A673 (cell line): ENCODE results near the gene EPHA8. TPM values are rescaled to one million over a fixed set of nuclear protein-coding genes. Genes with fewer than 3 reads are reported as not detected.

Source experiments
- BruUV-seq: library from RNA; stranded (reverse); fragments of 400-500 nt; replicated peaks from 2 replicates; lab custom pipeline; 2021; lab: Mats Ljungman, UMichigan
- CTCF ChIA-PET: fragments of 300-600 bp; sonication (Branson Sonifier 250); formaldehyde crosslinking; loops from one replicate; lab custom pipeline; 2022; ENCODE audit warnings: antibody characterized with exemption; lab: Charles Lee
- POLR2A ChIA-PET: fragments of 300-600 bp; sonication (Branson Sonifier 250); formaldehyde crosslinking; loops from one replicate; lab custom pipeline; 2022; ENCODE audit warnings: antibody characterized with exemption; ENCODE audit not compliant: low non-redundant PET; lab: Charles Lee
- DNase-seq: peaks from one replicate; pipeline ENCODE4 v3.0.0-alpha.2; 2015; ENCODE audit warnings: low spot score
- H3K27ac ChIP-seq: fragments of 200-600 bp; sonication (generic); 2 replicates; pipeline ENCODE4 v1.5.1; 2016; ENCODE audit warnings: mixed run types, low read depth, mild to moderate bottlenecking, mixed read lengths, antibody characterized with exemption, low read length; ENCODE audit not compliant: poor library complexity, severe bottlenecking
- H3K27me3 ChIP-seq: fragments of 200-600 bp; sonication (generic); replicated peaks from 2 replicates; pipeline ENCODE4 v1.6.1; 2017; ENCODE audit warnings: mixed run types, low read depth, mild to moderate bottlenecking, mixed read lengths, antibody characterized with exemption, low read length; ENCODE audit not compliant: insufficient read depth, poor library complexity
- H3K36me3 ChIP-seq: fragments of 200-600 bp; sonication (generic); 2 replicates; pipeline ENCODE4 v1.6.1; 2016; ENCODE audit warnings: mixed run types, mild to moderate bottlenecking, mixed read lengths, antibody characterized with exemption, low read length; ENCODE audit not compliant: insufficient read depth, poor library complexity, severe bottlenecking
- H3K4me1 ChIP-seq: fragments of 200-600 bp; sonication (generic); 2 replicates; pipeline ENCODE4 v1.6.1; 2017; ENCODE audit warnings: mixed run types, mild to moderate bottlenecking, mixed read lengths, antibody characterized with exemption, low read length; ENCODE audit not compliant: insufficient read depth, poor library complexity, severe bottlenecking
- H3K4me3 ChIP-seq: fragments of 200-600 bp; sonication (generic); 2 replicates; pipeline ENCODE4 v1.5.1; 2016; ENCODE audit warnings: low read depth, mixed run types, mild to moderate bottlenecking, mixed read lengths, low read length; ENCODE audit not compliant: poor library complexity, severe bottlenecking
- H3K9me3 ChIP-seq: fragments of 200-600 bp; sonication (generic); 2 replicates; pipeline ENCODE4 v1.6.1; 2016; ENCODE audit warnings: mixed run types, low read depth, mild to moderate bottlenecking, mixed read lengths, antibody characterized with exemption, low read length; ENCODE audit not compliant: poor library complexity, severe bottlenecking
- CTCF ChIP-seq: fragments of 300-800, 200-600 bp; sonication (generic); conservative IDR thresholded peaks from 2 replicates; pipeline ENCODE4 v1.5.1; 2017; ENCODE audit warnings: low read depth, mild to moderate bottlenecking, antibody characterized with exemption, low read length, moderate library complexity, mixed read lengths
- EZH2 ChIP-seq: fragments of 200-600 bp; sonication (generic); IDR thresholded peaks from 2 replicates; pipeline ENCODE4 v1.6.1; 2017; ENCODE audit warnings: borderline replicate concordance, low read depth, mild to moderate bottlenecking, mixed read lengths, antibody characterized with exemption, low read length; ENCODE audit not compliant: poor library complexity, severe bottlenecking
- intact Hi-C: fragments of 100-400 bp; cut with micrococcal nuclease; formaldehyde crosslinking; loops from one replicate; pipeline ENCODE4 v1.10.0; 2022; ENCODE audit not compliant: unreplicated experiment
- total RNA-seq: library from RNA; stranded (reverse); gene quantifications from 2 replicates; pipeline ENCODE4 v1.2.3, GENCODE V29; 2021

Gene EPHA8
- total RNA-seq, 1 experiment from 2014 or later = not detected

GRCh38 chr1:22584001-22584562 lies 20.8 kb downstream of the EPHA8 start:
- intact Hi-C loops = no loop called here
- no peak overlapping the region for H3K4me3 ChIP-seq
- POLR2A ChIA-PET = no interaction called here
- H3K9me3 ChIP-seq = peaks cover 2% of the 10 kb centered on the region
- no peaks in the 10 kb centered on the region for H3K36me3 ChIP-seq
- no TSS peak for BruUV-seq
- H3K27ac ChIP-seq = no peak overlapping the region
- DNase-seq = no peak
- H3K27me3 ChIP-seq = peaks cover under 1% of the 10 kb centered on the region
- H3K4me1 ChIP-seq = no peaks in the 10 kb centered on the region
- CTCF ChIA-PET = no interaction called here
- TF ChIP-seq CTCF (no peak), EZH2 (no peak)

GRCh38 chr1:22584970-22585369 lies 21.7 kb downstream of the EPHA8 start:
- CTCF ChIA-PET = no interaction called here
- H3K9me3 ChIP-seq = no peaks in the 10 kb centered on the region

DNA sequence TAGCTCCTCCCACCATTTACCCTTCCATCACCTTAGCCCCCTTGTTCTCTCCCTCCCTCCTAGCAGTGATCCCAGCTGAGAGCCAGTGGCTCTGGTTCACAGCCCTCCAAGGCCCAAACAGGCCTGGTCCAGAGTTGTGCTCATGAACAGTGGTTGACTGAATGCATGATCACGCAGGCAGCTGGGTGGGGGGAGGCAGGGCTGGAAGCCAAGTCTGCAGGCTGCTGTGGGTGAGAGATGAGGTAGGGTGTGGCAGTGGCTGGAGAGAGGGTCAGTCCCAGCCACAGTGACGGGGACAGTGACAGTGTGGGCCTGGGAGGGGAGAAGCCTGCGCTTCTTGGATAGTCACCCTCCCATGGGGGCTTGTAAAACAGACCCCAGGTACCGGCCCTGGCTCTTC lies 22.2 kb downstream of the EPHA8 start:
- no peak for DNase-seq
- Histone ChIP-seq H3K27me3 (peaks cover 10% of the 10 kb centered on the region), H3K4me1 (no peaks in the 10 kb centered on the region), H3K36me3 (no peaks in the 10 kb centered on the region), H3K27ac (no peak overlapping the region), H3K9me3 (no peaks in the 10 kb centered on the region), H3K4me3 (no peak overlapping the region)
- no TSS peak for BruUV-seq
- POLR2A ChIA-PET = no interaction called here
- no peak for TF ChIP-seq CTCF
- no peak for TF ChIP-seq EZH2
- intact Hi-C loops = no loop called here
- CTCF ChIA-PET = no interaction called here

More at GRCh38 chr1:22584970-22585369, 21.7 kb downstream of the EPHA8 start:
- no peak for TF ChIP-seq EZH2
- TF ChIP-seq CTCF = no peak
- no peak for DNase-seq
- POLR2A ChIA-PET = no interaction called here
- peaks cover 9% of the 10 kb centered on the region for H3K27me3 ChIP-seq
- intact Hi-C loops = no loop called here
- H3K4me1 ChIP-seq = no peaks in the 10 kb centered on the region
- no peak overlapping the region for H3K4me3 ChIP-seq
- H3K27ac ChIP-seq = no peak overlapping the region
- H3K36me3 ChIP-seq = no peaks in the 10 kb centered on the region
- BruUV-seq = no TSS peak
